Astrocyte (in vitro differentiated cells and primary cell): ENCODE data around the gene DCST1. TPM values are rescaled to one million over a fixed set of nuclear protein-coding genes. Genes with fewer than 3 reads are reported as not detected.

Source experiments
- DNase-seq: peaks from one replicate; pipeline ENCODE4 v3.0.0-alpha.2; 2010; ENCODE audit warnings: low read depth
- FAIRE-seq: peaks from 2 replicates; lab custom pipeline; 2011; peaks lifted over from hg19 to GRCh38; lab: Jason Lieb, UNC
- H2AFZ ChIP-seq: 2 replicates; pipeline ENCODE4 v1.6.0; 2012; ENCODE audit warnings: low read depth, low read length, inconsistent platforms
- H3K27ac ChIP-seq: 2 replicates; pipeline ENCODE4 v1.5.1; 2011; ENCODE audit warnings: low read depth, low read length, inconsistent platforms
- H3K27me3 ChIP-seq: 2 replicates; pipeline ENCODE4 v1.6.0; 2011; ENCODE audit warnings: low read length, inconsistent platforms; ENCODE audit not compliant: insufficient read depth
- H3K36me3 ChIP-seq: 2 replicates; pipeline ENCODE4 v1.5.1; 2011; ENCODE audit warnings: low read length, inconsistent platforms; ENCODE audit not compliant: insufficient read depth
- H3K4me1 ChIP-seq: 2 replicates; pipeline ENCODE4 v1.5.1; 2011; ENCODE audit warnings: low read length, inconsistent platforms; ENCODE audit not compliant: insufficient read depth
- H3K4me2 ChIP-seq: 2 replicates; pipeline ENCODE4 v1.6.0; 2012; ENCODE audit warnings: low read length, inconsistent platforms
- H3K4me3 ChIP-seq: 2 replicates; pipeline ENCODE4 v1.5.1; 2011; ENCODE audit warnings: low read depth, mild to moderate bottlenecking, low read length, inconsistent platforms; ENCODE audit not compliant: insufficient read depth
- H3K79me2 ChIP-seq: 2 replicates; pipeline ENCODE4 v1.6.0; 2012; ENCODE audit warnings: mild to moderate bottlenecking, low read length, inconsistent platforms; ENCODE audit not compliant: insufficient read depth
- H3K9ac ChIP-seq: 2 replicates; pipeline ENCODE4 v1.6.0; 2012; ENCODE audit warnings: mild to moderate bottlenecking, low read length, inconsistent platforms
- H3K9me3 ChIP-seq: 2 replicates; pipeline ENCODE4 v1.5.1; 2012; ENCODE audit warnings: low read depth, mild to moderate bottlenecking, low read length, inconsistent platforms; ENCODE audit not compliant: insufficient read depth
- H4K20me1 ChIP-seq: 2 replicates; pipeline ENCODE4 v1.6.0; 2012; ENCODE audit warnings: low read length, inconsistent platforms; ENCODE audit not compliant: insufficient read depth
- H3K27ac Mint-ChIP-seq: one replicate; pipeline ENCODE4 v1.8.0; 2021; ENCODE audit warnings: mild to moderate bottlenecking, mixed read lengths; ENCODE audit not compliant: unreplicated experiment
- H3K27me3 Mint-ChIP-seq: one replicate; pipeline ENCODE4 v1.8.0; 2021; ENCODE audit warnings: low read depth, mixed read lengths; ENCODE audit not compliant: unreplicated experiment
- H3K36me3 Mint-ChIP-seq: one replicate; pipeline ENCODE4 v1.8.0; 2021; ENCODE audit warnings: low read depth, mixed read lengths; ENCODE audit not compliant: unreplicated experiment
- H3K4me1 Mint-ChIP-seq: one replicate; pipeline ENCODE4 v1.8.0; 2021; ENCODE audit warnings: low read depth, mixed read lengths; ENCODE audit not compliant: unreplicated experiment
- H3K4me3 Mint-ChIP-seq: one replicate; pipeline ENCODE4 v1.8.0; 2021; ENCODE audit warnings: mild to moderate bottlenecking, moderate library complexity, mixed read lengths; ENCODE audit not compliant: unreplicated experiment
- H3K9me3 Mint-ChIP-seq: one replicate; pipeline ENCODE4 v1.8.0; 2021; ENCODE audit warnings: mild to moderate bottlenecking, mixed read lengths; ENCODE audit not compliant: unreplicated experiment
- CTCF ChIP-seq: IDR thresholded peaks from 2 replicates; pipeline ENCODE4 v1.5.1; 2011; ENCODE audit warnings: low read depth, mild to moderate bottlenecking, inconsistent platforms, low read length, moderate library complexity; ENCODE audit not compliant: insufficient read depth
- EZH2 ChIP-seq: IDR thresholded peaks from 2 replicates; pipeline ENCODE4 v1.6.1; 2012; ENCODE audit warnings: mild to moderate bottlenecking, low read length, inconsistent platforms; ENCODE audit not compliant: insufficient read depth
- total RNA-seq: library from RNA; stranded (reverse); gene quantifications from 2 replicates; pipeline ENCODE4 v1.2.1, GENCODE V29; 2021

DCST1 gene
- total RNA-seq, 1 donor from 2014 or later: not detected

- H3K4me2 ChIP-seq: peak overlapping the region; percentile 93
- no peaks in the 10 kb centered on the region for H3K79me2 ChIP-seq
- no peaks in the 10 kb centered on the region for H3K9me3 Mint-ChIP-seq
- DNase-seq (peak; percentile 76), FAIRE-seq (no peak)
- no peaks in the 10 kb centered on the region for H3K9me3 ChIP-seq
- H3K4me3 Mint-ChIP-seq: peak overlapping the region; percentile 92
- H3K27me3 Mint-ChIP-seq: peaks cover 31% of the 10 kb centered on the region
- peak; percentile 68 for TF ChIP-seq CTCF
- TF ChIP-seq EZH2: no peak
- H3K27me3 ChIP-seq: peaks cover 33% of the 10 kb centered on the region
- H3K27ac ChIP-seq: peak overlapping the region; percentile 36
- H4K20me1 ChIP-seq: peaks cover 13% of the 10 kb centered on the region
- H2AFZ ChIP-seq: peak overlapping the region; percentile 94
- H3K27ac Mint-ChIP-seq: peak overlapping the region; percentile 83
- H3K36me3 Mint-ChIP-seq: peaks cover 2% of the 10 kb centered on the region
- peak overlapping the region; percentile 82 for H3K4me3 ChIP-seq
- H3K4me1 ChIP-seq: peaks cover 15% of the 10 kb centered on the region
- peak overlapping the region; percentile 71 for H3K9ac ChIP-seq
- no peaks in the 10 kb centered on the region for H3K36me3 ChIP-seq
- H3K4me1 Mint-ChIP-seq: peaks cover 9% of the 10 kb centered on the region
Observed at GRCh38 chr1:155084722-155085503, 51.3 kb downstream of the DCST1 start.

DNA sequence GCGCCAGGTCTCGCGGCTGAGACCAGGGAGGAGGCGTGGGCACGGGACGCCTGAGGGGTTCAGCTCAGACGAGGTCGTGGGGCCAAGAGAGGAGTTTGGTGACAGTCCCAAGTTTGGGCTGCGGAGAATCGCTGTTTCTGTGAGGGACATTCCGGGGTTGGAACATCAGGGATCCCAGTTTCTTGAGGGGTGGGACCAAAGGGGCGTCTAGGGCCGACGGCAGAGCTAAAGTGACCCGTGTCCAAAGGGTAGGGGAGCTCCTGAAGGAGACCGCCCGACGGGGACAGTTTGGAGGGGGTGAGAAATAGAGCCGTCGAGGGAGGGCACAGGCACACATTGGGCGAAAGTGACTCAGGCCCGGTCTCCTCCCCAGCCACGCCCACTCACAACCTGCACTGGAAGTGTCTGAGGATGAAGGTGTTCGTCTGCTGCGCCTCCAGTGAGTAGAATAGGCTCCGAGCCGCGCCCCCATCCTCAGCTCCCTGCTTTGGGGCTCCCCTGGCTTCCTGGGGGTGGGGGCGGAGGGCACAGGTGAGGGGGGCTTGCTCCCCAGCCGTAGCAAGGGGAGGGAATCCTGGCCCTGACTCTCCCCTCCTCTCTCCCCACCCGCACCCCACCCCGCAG, 52.0 kb downstream of the DCST1 start:
- FAIRE-seq (no peak), DNase-seq (no peak)
- no peaks in the 10 kb centered on the region for H3K9me3 Mint-ChIP-seq
- H3K4me2 ChIP-seq: peak overlapping the region; percentile 93
- H3K36me3 Mint-ChIP-seq: peaks cover 2% of the 10 kb centered on the region
- no peaks in the 10 kb centered on the region for H3K79me2 ChIP-seq
- peak overlapping the region; percentile 82 for H3K4me3 ChIP-seq
- no peaks in the 10 kb centered on the region for H3K36me3 ChIP-seq
- peaks cover 31% of the 10 kb centered on the region for H3K27me3 Mint-ChIP-seq
- peak overlapping the region; percentile 71 for H3K9ac ChIP-seq
- H3K4me3 Mint-ChIP-seq: peak overlapping the region; percentile 92
- TF ChIP-seq CTCF (no peak), EZH2 (no peak)
- H3K4me1 Mint-ChIP-seq: peaks cover 9% of the 10 kb centered on the region
- H3K27me3 ChIP-seq: peaks cover 28% of the 10 kb centered on the region
- peak overlapping the region; percentile 28 for H3K27ac ChIP-seq
- H2AFZ ChIP-seq: peak overlapping the region; percentile 94
- peaks cover 13% of the 10 kb centered on the region for H4K20me1 ChIP-seq
- H3K4me1 ChIP-seq: peaks cover 15% of the 10 kb centered on the region
- H3K9me3 ChIP-seq: no peaks in the 10 kb centered on the region
- H3K27ac Mint-ChIP-seq: peak overlapping the region; percentile 83
